RWPE2 (cell line): Measurements from ENCODE around the gene SLC18A3.
A peak's percentile ranks its signal among the peaks of the same experiment; 100 is the strongest.

ENCODE experiments used
- ATAC-seq: fragments of 200-7000 bp; cut with Tn5 transposase; 3 replicates; pipeline ENCODE4 v1.9.1; 2021; ENCODE audit warnings: low read depth
- DNase-seq: peaks from one replicate; pipeline ENCODE4 v3.0.0-alpha.2; 2020; ENCODE audit warnings: low spot score
- H3K27ac ChIP-seq: fragments of 450-650 bp; 2 replicates; pipeline ENCODE4 v1.5.1; 2017; ENCODE audit warnings: mild to moderate bottlenecking; ENCODE audit not compliant: poor library complexity, severe bottlenecking
- H3K27me3 ChIP-seq: fragments of 250-450 bp; sonication (Bioruptor Pico); 2 replicates; pipeline ENCODE4 v1.5.1; 2021; ENCODE audit warnings: mild to moderate bottlenecking, moderate library complexity; ENCODE audit not compliant: insufficient read depth, poor library complexity, severe bottlenecking
- H3K36me3 ChIP-seq: fragments of 250-450 bp; sonication (Bioruptor Pico); 2 replicates; pipeline ENCODE4 v1.5.1; 2020; ENCODE audit warnings: low read depth, mild to moderate bottlenecking, moderate library complexity
- H3K4me1 ChIP-seq: fragments of 250-450 bp; sonication (Bioruptor Pico); 2 replicates; pipeline ENCODE4 v1.5.1; 2021; ENCODE audit warnings: mild to moderate bottlenecking, moderate library complexity; ENCODE audit not compliant: insufficient read depth, poor library complexity, severe bottlenecking
- H3K4me3 ChIP-seq: fragments of 250-450 bp; sonication (Bioruptor Pico); 2 replicates; pipeline ENCODE4 v1.5.1; 2021; ENCODE audit warnings: mild to moderate bottlenecking, moderate library complexity; ENCODE audit not compliant: severe bottlenecking
- H3K9me3 ChIP-seq: fragments of 250-450 bp; sonication (Bioruptor Pico); 2 replicates; pipeline ENCODE4 v1.5.1; 2021; ENCODE audit warnings: mild to moderate bottlenecking, moderate library complexity; ENCODE audit not compliant: severe bottlenecking
- TF ChIP-seq, protein P1 (sequence below): fragments of 450-650 bp; IDR thresholded peaks from one replicate; pipeline ENCODE4 v1.5.1; 2017; ENCODE audit warnings: mild to moderate bottlenecking, moderate library complexity; ENCODE audit not compliant: poor library complexity, severe bottlenecking

The SLC18A3 gene

GRCh38 chr10:49577182-49577925 is 32.8 kb upstream of the SLC18A3 start:
- DNase-seq: no peak
- Histone ChIP-seq H3K27me3 (no peaks in the 10 kb centered on the region), H3K4me3 (no peak overlapping the region), H3K9me3 (no peaks in the 10 kb centered on the region), H3K27ac (no peak overlapping the region), H3K4me1 (no peaks in the 10 kb centered on the region), H3K36me3 (no peaks in the 10 kb centered on the region)
- ATAC-seq: no peak
- TF ChIP-seq, protein P1, sequence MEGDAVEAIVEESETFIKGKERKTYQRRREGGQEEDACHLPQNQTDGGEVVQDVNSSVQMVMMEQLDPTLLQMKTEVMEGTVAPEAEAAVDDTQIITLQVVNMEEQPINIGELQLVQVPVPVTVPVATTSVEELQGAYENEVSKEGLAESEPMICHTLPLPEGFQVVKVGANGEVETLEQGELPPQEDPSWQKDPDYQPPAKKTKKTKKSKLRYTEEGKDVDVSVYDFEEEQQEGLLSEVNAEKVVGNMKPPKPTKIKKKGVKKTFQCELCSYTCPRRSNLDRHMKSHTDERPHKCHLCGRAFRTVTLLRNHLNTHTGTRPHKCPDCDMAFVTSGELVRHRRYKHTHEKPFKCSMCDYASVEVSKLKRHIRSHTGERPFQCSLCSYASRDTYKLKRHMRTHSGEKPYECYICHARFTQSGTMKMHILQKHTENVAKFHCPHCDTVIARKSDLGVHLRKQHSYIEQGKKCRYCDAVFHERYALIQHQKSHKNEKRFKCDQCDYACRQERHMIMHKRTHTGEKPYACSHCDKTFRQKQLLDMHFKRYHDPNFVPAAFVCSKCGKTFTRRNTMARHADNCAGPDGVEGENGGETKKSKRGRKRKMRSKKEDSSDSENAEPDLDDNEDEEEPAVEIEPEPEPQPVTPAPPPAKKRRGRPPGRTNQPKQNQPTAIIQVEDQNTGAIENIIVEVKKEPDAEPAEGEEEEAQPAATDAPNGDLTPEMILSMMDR: no peak

DNA sequence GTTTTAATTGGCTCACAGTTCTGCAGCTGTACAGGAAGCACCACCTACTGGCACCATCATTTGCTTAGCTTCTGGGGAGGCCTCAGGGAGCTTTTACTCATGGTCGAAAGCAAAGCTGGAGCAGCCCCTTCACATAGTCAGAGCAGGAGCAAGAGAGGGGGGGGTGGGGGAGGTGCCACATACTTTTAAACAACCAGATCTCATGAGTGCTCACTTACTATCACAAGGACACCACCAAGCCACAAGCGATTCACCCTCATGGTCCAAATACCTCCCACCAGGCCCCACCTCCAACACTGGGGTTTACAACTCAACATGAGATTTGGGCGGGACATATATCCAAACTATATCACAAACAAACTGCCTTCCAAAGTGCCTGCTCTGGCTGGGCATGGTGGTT is 31.7 kb upstream of the SLC18A3 start:
- H3K27me3 ChIP-seq: no peaks in the 10 kb centered on the region
- H3K36me3 ChIP-seq: no peaks in the 10 kb centered on the region
- TF ChIP-seq, protein P1: no peak
- DNase-seq (no peak), ATAC-seq (no peak)
- H3K9me3 ChIP-seq: no peaks in the 10 kb centered on the region
- H3K27ac ChIP-seq: no peak overlapping the region
- peaks cover 4% of the 10 kb centered on the region for H3K4me1 ChIP-seq
- no peak overlapping the region for H3K4me3 ChIP-seq

DNA sequence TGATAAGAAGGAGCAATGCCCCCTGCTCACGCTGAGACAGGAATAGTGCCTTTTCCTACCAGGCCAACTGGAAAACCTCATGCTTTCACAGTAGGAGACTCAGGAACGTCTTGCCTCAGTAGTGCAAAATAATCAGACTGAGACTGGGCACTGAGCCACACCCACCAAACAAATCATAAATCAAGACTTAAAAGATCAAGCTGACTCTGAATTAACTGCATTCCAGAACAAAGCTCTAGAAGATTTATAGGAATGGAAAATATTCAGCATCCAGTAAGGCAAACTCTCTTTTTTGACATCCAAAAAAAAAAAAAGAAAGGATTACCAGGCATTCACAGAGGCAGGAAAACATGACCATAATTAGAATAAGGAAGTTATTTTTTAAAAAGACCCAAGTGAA is 30.5 kb upstream of the SLC18A3 start:
- DNase-seq (no peak), ATAC-seq (no peak)
- H3K4me3 ChIP-seq: no peak overlapping the region
- H3K27me3 ChIP-seq: no peaks in the 10 kb centered on the region
- TF ChIP-seq, protein P1: no peak
- H3K9me3 ChIP-seq: no peaks in the 10 kb centered on the region
- H3K27ac ChIP-seq: no peak overlapping the region
- peaks cover 4% of the 10 kb centered on the region for H3K4me1 ChIP-seq
- H3K36me3 ChIP-seq: no peaks in the 10 kb centered on the region

- no peak overlapping the region for H3K4me3 ChIP-seq
- H3K4me1 ChIP-seq: peaks cover 11% of the 10 kb centered on the region
- DNase-seq (no peak), ATAC-seq (peak; percentile 65)
- H3K9me3 ChIP-seq: no peaks in the 10 kb centered on the region
- no peak overlapping the region for H3K27ac ChIP-seq
- no peaks in the 10 kb centered on the region for H3K36me3 ChIP-seq
- H3K27me3 ChIP-seq: no peaks in the 10 kb centered on the region
- TF ChIP-seq, protein P1: no peak
Measured at GRCh38 chr10:49585387-49585786, 24.7 kb upstream of the SLC18A3 start.

DNA sequence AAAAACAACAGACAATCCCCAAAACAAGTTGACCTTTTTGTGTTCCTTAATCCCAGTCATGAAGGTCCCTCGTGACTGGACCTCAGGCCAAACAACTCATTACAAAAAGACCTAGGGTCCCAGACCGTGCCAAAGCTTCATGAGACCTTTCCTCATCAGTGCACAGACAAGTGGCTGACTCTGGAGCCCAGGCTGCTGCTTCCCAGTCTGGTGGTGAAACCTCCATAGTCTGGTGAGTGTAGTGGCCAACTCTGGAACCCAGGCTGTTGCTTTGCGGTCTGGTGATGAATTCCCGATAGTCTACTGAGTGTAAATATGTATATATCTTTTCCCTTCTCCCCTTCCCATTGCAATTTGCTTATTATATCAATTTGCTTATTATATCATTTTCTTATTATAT is 22.1 kb upstream of the SLC18A3 start:
- no peaks in the 10 kb centered on the region for H3K27me3 ChIP-seq
- H3K9me3 ChIP-seq: no peaks in the 10 kb centered on the region
- peaks cover 8% of the 10 kb centered on the region for H3K4me1 ChIP-seq
- DNase-seq (no peak), ATAC-seq (no peak)
- TF ChIP-seq, protein P1: no peak
- no peaks in the 10 kb centered on the region for H3K36me3 ChIP-seq
- H3K27ac ChIP-seq: no peak overlapping the region
- H3K4me3 ChIP-seq: no peak overlapping the region
